ENCODE measurements around the gene PDCL2.
"Not testable (repeated sequence)": the region's sequence is repeated elsewhere in the genome, so short reads cannot be mapped to it uniquely, and the experiment has no call there.

Gene PDCL2, protein sequence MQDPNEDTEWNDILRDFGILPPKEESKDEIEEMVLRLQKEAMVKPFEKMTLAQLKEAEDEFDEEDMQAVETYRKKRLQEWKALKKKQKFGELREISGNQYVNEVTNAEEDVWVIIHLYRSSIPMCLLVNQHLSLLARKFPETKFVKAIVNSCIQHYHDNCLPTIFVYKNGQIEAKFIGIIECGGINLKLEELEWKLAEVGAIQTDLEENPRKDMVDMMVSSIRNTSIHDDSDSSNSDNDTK

GRCh38 chr4:55592014-55592413 is at the start of gene PDCL2:
Gene PDCL2 (minus strand): TSS chr4:55592245. CDS start chr4:55592109, 136 bp downstream.
- DNase-seq (ENCODE audit: low spot score): no peak

- DNase-seq (ENCODE audit: low spot score): no peak
Measured at GRCh38 chr4:55637272-55637820, 45.3 kb upstream of the PDCL2 start.

DNA sequence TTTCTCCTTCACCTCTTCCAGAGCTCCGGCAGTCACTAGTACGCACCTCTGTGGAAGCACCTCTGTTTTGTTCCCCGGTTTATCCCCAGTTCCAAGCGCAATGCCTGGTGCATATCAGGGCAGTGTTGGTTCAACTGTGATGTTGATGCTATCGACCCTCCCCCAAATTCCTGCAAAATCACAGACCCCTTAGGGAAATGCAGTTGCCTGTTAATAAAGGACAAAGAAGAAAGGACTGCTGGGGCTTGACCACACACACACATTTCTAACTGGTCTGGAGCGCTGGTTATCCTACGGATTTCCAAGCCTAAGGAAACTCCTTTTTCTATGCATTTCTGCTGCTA is 44.6 kb upstream of the PDCL2 start:
- no peak for DNase-seq (ENCODE audit: low spot score)

DNA sequence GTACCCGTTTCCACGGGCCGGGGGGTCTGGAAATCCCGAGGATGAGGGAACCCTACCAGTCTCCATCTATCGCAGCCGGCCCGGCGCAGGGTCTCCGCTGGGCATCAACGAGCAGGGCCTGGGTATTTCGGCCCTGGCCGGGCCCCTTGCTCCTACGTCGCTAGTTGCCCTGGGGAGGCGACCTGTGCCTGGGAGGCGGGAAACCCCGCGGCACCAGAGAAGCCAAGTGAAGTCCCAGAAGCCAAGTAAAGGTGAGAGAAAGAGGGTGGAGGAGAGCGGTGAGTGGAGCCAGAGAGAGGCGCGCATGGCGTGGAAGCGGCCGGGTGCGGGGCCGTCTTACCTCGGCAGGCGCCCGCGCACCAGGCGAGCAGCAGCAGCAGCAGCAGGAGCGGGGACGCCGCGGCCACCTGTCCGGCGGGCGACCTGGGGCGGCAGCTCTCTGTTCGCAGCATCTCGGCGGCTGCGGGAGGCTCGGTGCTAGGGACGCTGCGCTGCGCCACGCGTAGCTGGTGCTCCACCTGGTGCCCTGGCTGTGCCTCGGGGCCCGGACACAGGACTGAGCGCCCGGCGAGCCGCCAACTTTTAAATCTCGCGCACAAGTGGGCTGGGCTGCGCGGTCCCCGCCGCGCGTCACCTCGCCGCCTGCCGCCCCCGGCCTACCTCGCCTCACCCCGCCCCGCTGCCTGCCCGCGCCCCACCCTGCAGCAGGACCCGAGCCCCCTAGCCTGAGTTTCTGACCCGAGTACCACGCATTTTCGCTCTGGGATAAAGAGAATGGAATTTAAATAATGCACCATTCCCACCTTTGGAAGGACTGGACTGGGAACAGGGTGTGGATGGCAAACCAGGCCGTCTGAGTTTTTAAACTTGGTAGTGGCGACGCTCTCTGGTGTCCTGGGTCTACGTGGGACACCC is 44.0 kb upstream of the PDCL2 start, which contains the start of gene NMU:
TSS of gene NMU (minus strand) at position 558 of the 915 bp plus-strand sequence. CDS start at position 452, 106 bp downstream.
- DNase-seq (ENCODE audit: low spot score): peak; percentile 44

- DNase-seq (ENCODE audit: low spot score): no peak
Measured at GRCh38 chr4:55635282-55635681, 43.2 kb upstream of the PDCL2 start.

GRCh38 chr4:55634417-55635128 is 42.5 kb upstream of the PDCL2 start:
- no peak for DNase-seq (ENCODE audit: low spot score)

DNA sequence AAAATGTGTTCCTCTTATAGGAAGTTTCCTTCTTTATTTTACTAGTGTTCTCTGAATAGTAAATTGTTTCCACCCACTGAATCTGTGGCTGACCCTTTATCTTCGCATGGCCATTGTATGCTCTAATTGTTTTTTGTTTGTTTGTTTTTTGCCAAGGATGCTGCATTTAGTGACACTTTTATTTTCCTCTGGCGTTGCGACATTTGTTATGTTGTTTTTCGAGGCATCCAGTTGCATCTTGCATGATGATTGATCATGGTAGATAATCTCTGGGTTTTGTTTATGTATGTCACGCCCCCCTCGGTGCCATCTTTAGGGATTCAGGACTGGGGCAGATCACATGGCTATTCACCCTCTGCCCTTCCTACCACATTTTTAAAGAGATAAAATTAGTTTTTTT is 41.9 kb upstream of the PDCL2 start:
- no peak for DNase-seq (ENCODE audit: low spot score)

- no peak for DNase-seq (ENCODE audit: low spot score)
Measured at GRCh38 chr4:55625835-55626234, 33.8 kb upstream of the PDCL2 start.

DNA sequence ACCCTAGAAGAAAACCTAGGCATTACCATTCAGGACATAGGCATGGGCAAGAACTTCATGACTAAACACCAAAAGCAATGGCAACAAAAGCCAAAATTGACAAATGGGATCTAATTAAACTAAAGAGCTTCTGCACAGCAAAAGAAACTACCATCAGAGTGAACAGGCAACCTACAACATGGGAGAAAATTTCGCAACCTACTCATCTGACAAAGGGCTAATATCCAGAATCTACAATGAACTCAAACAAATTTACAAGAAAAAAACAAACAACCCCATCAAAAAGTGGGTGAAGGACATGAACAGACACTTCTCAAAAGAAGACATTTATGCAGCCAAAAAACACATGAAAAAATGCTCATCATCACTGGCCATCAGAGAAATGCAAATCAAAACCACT is 32.0 kb upstream of the PDCL2 start:
- not testable (repeated sequence) for DNase-seq (ENCODE audit: low spot score)

DNA sequence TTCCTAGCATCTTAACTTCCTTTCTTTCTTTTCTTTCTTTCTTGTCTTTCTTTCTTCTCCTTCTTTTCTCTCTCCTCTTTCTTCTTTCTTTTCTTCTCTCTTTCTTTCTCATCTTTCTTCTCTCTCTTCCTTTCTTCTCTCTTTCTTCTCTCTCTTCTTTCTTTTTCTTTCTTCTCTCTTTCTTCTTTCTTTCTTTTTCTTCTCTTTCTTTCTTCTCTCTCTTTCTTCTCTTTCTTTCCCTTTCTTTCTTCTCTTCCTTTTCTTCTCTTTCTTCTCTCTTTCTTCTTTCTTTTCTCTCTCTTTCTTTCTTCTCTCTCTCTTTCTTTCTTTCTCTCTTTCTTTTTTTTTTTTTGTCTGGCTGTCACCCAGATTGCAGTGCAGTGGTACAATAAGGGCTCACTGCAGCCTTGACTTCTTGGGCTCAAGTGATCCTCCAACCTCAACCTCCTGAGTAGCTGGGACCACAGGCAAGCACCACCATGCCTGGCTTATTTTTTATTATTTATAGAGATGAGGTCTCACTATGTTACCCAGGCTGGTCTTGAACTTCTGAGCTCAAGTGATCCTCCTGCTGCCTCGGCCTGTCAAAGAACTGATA is 26.6 kb upstream of the PDCL2 start:
- no peak for DNase-seq (ENCODE audit: low spot score)

- no peak for DNase-seq (ENCODE audit: low spot score)
Measured at GRCh38 chr4:55617587-55618197, 25.6 kb upstream of the PDCL2 start.

DNA sequence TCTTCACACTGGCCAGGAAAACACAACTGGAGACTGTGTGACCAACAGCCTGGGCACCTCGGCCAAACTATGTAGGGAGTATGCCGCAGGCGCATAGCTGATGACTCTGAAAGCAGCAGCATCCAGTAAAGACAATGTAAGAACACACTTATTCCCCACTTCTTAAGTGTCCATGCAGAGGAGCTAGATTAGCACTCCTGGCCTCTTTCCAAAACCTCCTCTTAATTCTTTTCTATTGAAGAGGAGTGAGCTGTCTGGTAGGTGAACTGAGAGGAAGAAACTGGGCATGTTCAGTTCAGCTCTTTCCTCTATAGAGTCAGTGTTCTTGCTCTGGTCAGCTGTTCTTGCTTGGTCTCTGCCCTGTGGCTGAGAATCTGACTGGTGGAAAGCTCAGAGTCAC is 23.0 kb upstream of the PDCL2 start:
- no peak for DNase-seq (ENCODE audit: low spot score)

- no peak for DNase-seq (ENCODE audit: low spot score)
Measured at GRCh38 chr4:55613621-55614020, 21.6 kb upstream of the PDCL2 start.

GRCh38 chr4:55612341-55612740 is 20.3 kb upstream of the PDCL2 start:
- no peak for DNase-seq (ENCODE audit: low spot score)

DNA sequence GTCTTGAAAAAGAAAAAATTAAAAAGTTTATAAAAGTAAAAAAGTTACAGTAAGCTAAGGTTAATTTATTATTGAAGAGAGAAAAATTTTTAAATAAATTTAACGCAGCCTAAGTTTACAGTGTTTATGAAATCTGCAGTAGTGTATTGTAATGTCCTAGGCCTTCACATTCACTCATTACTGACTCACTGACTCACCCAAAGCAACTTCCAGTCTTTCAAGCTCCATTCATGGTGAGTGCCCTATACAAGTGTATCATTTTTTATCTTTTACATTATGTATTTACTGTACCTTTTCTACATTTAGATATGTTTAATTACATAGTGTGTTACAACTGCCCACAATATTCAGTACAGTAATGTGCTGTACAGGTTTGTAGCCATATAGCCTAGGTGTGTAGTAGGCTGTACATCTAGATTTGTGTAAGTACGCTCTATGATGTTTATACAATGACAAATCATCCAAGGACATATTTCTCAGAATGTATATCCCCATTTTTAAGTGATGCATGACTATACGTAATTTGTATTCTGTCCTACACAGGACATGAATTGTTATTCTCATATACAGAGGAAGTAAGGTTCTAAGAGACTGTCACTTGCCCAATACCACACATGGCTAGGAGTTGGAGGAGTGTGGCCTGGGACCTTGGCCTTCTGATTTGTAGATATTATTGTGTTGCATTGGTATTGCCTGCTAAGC is 19.5 kb upstream of the PDCL2 start:
- DNase-seq (ENCODE audit: low spot score): no peak

DNA sequence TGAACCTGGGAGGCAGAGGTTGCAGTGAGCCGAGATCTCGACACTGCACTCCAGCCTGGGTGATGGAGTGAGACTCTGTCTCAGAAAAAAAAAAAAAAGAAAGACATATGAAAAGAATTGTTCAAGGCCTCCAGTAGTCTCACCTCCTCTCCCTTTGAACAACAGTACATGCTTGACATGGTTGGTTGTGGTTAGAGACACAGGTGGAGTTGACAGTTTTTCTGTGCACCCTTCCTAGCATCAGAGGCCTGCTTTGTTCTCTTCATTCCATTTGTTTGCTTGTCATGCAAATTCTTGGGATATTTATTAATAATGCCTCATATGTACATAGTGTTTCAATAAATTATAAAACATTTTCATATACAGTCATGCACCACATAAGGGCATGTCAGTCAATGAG is 18.3 kb upstream of the PDCL2 start:
- no peak for DNase-seq (ENCODE audit: low spot score)

- no peak for DNase-seq (ENCODE audit: low spot score)
Measured at GRCh38 chr4:55609393-55609866, 17.4 kb upstream of the PDCL2 start.

- no peak for DNase-seq (ENCODE audit: low spot score)
Measured at GRCh38 chr4:55608591-55608990, 16.5 kb upstream of the PDCL2 start.

DNA sequence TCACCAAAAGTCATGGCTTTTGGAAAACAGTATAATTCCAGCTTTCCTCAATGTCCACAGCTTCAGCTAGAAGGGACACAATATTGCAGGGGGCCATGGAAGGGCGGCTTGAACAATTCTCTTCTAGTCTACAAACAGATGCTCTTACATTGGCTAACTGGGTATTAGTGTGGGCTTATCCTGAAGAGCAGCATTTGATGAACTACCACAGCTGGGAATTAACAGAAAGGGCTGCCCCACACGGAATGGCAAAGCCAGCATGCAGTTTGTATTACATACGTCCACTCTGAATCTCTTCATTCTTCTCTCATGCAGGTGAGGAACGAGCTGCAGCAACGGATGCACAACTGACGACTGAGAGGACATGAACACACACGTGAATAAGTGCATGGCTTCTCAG is 13.0 kb upstream of the PDCL2 start:
- DNase-seq (ENCODE audit: low spot score): no peak

- no peak for DNase-seq (ENCODE audit: low spot score)
Measured at GRCh38 chr4:55600640-55601039, 8.6 kb upstream of the PDCL2 start.

DNA sequence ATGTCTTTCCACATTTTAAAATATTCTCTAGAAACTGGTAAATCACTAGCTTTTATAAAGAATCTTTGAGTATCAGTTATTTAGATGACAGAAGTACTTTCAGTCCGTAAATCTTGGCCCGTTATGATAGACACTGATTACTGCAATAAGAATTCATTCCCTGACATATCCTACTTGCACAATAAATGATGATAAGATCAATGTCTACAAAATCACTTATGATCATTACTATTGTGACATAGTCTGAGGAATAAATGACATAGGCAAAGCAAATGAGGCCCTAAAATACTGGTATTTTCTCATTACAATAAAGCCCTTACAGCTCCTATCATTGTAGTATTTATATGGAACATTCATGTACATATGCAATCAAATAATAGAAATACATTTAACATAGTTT is 6.6 kb upstream of the PDCL2 start:
- DNase-seq (ENCODE audit: low spot score): no peak

Data from RKO (cell line).